HEK293 (cell line): Measurements from ENCODE around the gene TRIM26.

ENCODE experiments used
- CTCF ChIA-PET: fragments of 350-600 bp; formaldehyde crosslinking; extraction: SDS; loops from one replicate; lab custom pipeline; 2021; ENCODE audit warnings: antibody characterized with exemption; lab: Yijun Ruan, JAX
- POLR2A ChIA-PET: fragments of 300-600 bp; formaldehyde crosslinking; extraction: SDS; loops from one replicate; lab custom pipeline; 2020; ENCODE audit warnings: antibody characterized with exemption, inconsistent platforms; lab: Yijun Ruan, JAX
- H3K27ac ChIP-seq: fragments of 200-500 bp; sonication (Bioruptor generic); 2 replicates; pipeline ENCODE4 v1.5.1; 2014; ENCODE audit warnings: low read depth, low read length, control low read depth, inconsistent platforms; ENCODE audit errors: extremely low read depth
- H3K36me3 ChIP-seq, 2 experiments: fragments of 200-500 bp in 1 of 2; sonication (Bioruptor generic) in 1 of 2; 1 replicate in 1 of 2; 2 replicates in 1 of 2; pipeline ENCODE4 v1.5.1; 2014 to 2017; ENCODE audit warnings: inconsistent platforms in 2 of 2, low read length in 2 of 2; ENCODE audit not compliant: control insufficient read depth in 2 of 2, insufficient read depth in 1 of 2
- H3K4me1 ChIP-seq: fragments of 200-500 bp; sonication (Bioruptor generic); 2 replicates; pipeline ENCODE4 v1.5.1; 2014; ENCODE audit warnings: mild to moderate bottlenecking, low read length, inconsistent platforms; ENCODE audit not compliant: control insufficient read depth, insufficient read depth
- H3K4me3 ChIP-seq: 2 replicates; pipeline ENCODE4 v1.5.1; 2011; ENCODE audit warnings: low read depth, mild to moderate bottlenecking, control low read depth, low read length, moderate library complexity
- H3K9me3 ChIP-seq: fragments of 200-500 bp; sonication (Bioruptor generic); 2 replicates; pipeline ENCODE4 v1.5.1; 2014; ENCODE audit warnings: low read depth, low read length, inconsistent platforms; ENCODE audit not compliant: control insufficient read depth, insufficient read depth
- IKZF3 ChIP-seq: fragments of 450-650 bp; IDR thresholded peaks from 2 replicates; pipeline ENCODE4 v1.5.0; 2018; ENCODE audit warnings: missing biosample characterization, mild to moderate bottlenecking, missing genetic modification characterization, moderate library complexity
- KLF16 ChIP-seq: fragments of 450-650 bp; formaldehyde crosslinking; IDR thresholded peaks from 2 replicates; pipeline ENCODE4 v1.5.1; 2017; ENCODE audit warnings: missing biosample characterization, missing genetic modification characterization
- KLF8 ChIP-seq: fragments of 450-650 bp; formaldehyde crosslinking; IDR thresholded peaks from 2 replicates; pipeline ENCODE4 v1.5.1; 2016; ENCODE audit warnings: missing biosample characterization, missing genetic modification characterization
- MZF1 ChIP-seq: fragments of 450-650 bp; formaldehyde crosslinking; IDR thresholded peaks from 2 replicates; pipeline ENCODE4 v1.5.1; 2017; ENCODE audit warnings: missing biosample characterization, missing genetic modification characterization, borderline replicate concordance
- OSR2 ChIP-seq: fragments of 450-650 bp; formaldehyde crosslinking; IDR thresholded peaks from 2 replicates; pipeline ENCODE4 v1.5.1; 2016; ENCODE audit warnings: missing biosample characterization, missing genetic modification characterization
- ZBTB48 ChIP-seq: fragments of 450-650 bp; formaldehyde crosslinking; IDR thresholded peaks from 2 replicates; pipeline ENCODE4 v1.5.1; 2016; ENCODE audit warnings: missing biosample characterization, missing genetic modification characterization
- ZIC2 ChIP-seq: fragments of 450-650 bp; formaldehyde crosslinking; IDR thresholded peaks from 2 replicates; pipeline ENCODE4 v1.5.1; 2016; ENCODE audit warnings: missing biosample characterization, missing genetic modification characterization
- ZNF239 ChIP-seq: fragments of 450-650 bp; formaldehyde crosslinking; IDR thresholded peaks from 2 replicates; pipeline ENCODE4 v1.5.1; 2016; ENCODE audit warnings: missing biosample characterization, missing genetic modification characterization
- ZNF433 ChIP-seq: fragments of 450-650 bp; formaldehyde crosslinking; IDR thresholded peaks from 2 replicates; pipeline ENCODE4 v1.5.1; 2016; ENCODE audit warnings: missing biosample characterization, missing genetic modification characterization, low read depth
- ZNF48 ChIP-seq: fragments of 450-650 bp; formaldehyde crosslinking; IDR thresholded peaks from 2 replicates; pipeline ENCODE4 v1.5.1; 2016; ENCODE audit warnings: missing biosample characterization, missing genetic modification characterization
- ZNF600 ChIP-seq: fragments of 450-650 bp; formaldehyde crosslinking; IDR thresholded peaks from 2 replicates; pipeline ENCODE4 v1.5.1; 2016; ENCODE audit warnings: missing biosample characterization, missing genetic modification characterization
- ZNF776 ChIP-seq: fragments of 450-650 bp; formaldehyde crosslinking; IDR thresholded peaks from 2 replicates; pipeline ENCODE4 v1.5.0; 2017; ENCODE audit warnings: missing biosample characterization, missing genetic modification characterization, borderline replicate concordance
- ZNF777 ChIP-seq: fragments of 450-650 bp; formaldehyde crosslinking; IDR thresholded peaks from 2 replicates; pipeline ENCODE4 v1.5.1; 2017; ENCODE audit warnings: missing biosample characterization, missing genetic modification characterization, borderline replicate concordance
- ZNF843 ChIP-seq: fragments of 450-650 bp; formaldehyde crosslinking; IDR thresholded peaks from 2 replicates; pipeline ENCODE4 v1.5.1; 2016; ENCODE audit warnings: missing biosample characterization, missing genetic modification characterization
- TF ChIP-seq, protein P1 (sequence below): fragments of 450-650 bp; formaldehyde crosslinking; IDR thresholded peaks from 2 replicates; pipeline ENCODE4 v1.5.1; 2016; ENCODE audit warnings: missing biosample characterization, missing genetic modification characterization
- TF ChIP-seq, protein P2 (sequence below): fragments of 450-650 bp; formaldehyde crosslinking; IDR thresholded peaks from 2 replicates; pipeline ENCODE4 v1.5.1; 2016; ENCODE audit warnings: missing biosample characterization, missing genetic modification characterization
- TF ChIP-seq, protein P3 (sequence below): fragments of 450-650 bp; formaldehyde crosslinking; IDR thresholded peaks from 2 replicates; pipeline ENCODE4 v1.5.1; 2017; ENCODE audit warnings: missing biosample characterization, missing genetic modification characterization
- TF ChIP-seq, protein P4 (sequence below): fragments of 450-650 bp; formaldehyde crosslinking; IDR thresholded peaks from 2 replicates; pipeline ENCODE4 v1.5.1; 2017; ENCODE audit warnings: missing biosample characterization, missing genetic modification characterization
- TF ChIP-seq, protein P5 (sequence below): fragments of 450-650 bp; formaldehyde crosslinking; IDR thresholded peaks from 2 replicates; pipeline ENCODE4 v1.5.1; 2017; ENCODE audit warnings: missing biosample characterization, missing genetic modification characterization
- TF ChIP-seq, protein P6 (sequence below): fragments of 450-650 bp; formaldehyde crosslinking; IDR thresholded peaks from 2 replicates; pipeline ENCODE4 v1.5.1; 2016; ENCODE audit warnings: missing biosample characterization, missing genetic modification characterization

Gene TRIM26

DNA sequence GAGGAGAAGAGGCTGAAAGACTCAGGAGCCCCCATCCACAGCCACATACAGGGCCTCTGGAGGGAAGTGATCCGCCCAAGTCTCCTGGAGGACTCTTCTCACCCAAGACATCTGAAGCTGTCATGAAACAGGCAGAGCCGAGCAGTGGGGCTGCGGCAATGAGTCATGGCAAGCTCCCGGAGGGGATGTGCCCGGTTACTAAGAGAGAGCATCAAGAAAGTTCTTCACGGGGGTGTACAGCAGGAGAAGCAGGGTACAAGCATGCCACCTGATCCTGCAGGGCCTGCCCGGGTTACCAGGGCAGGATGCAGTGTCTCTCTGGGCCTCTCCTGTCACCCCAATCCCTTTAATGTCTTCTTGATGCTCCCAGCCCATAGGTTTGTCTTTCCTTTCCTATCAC lies 21.1 kb downstream of the TRIM26 start:
- Histone ChIP-seq H3K27ac (no peak overlapping the region), H3K4me1 (0 out of 2 replicates have a peak, but pooled peaks cover 3% of the 10 kb centered on the region), H3K36me3 (peaks cover 16 to 82% of the 10 kb centered on the region in 2 experiments), H3K4me3 (no peak overlapping the region), H3K9me3 (no peaks in the 10 kb centered on the region)
- POLR2A ChIA-PET, result no interaction called here
- TF ChIP-seq, protein P1, sequence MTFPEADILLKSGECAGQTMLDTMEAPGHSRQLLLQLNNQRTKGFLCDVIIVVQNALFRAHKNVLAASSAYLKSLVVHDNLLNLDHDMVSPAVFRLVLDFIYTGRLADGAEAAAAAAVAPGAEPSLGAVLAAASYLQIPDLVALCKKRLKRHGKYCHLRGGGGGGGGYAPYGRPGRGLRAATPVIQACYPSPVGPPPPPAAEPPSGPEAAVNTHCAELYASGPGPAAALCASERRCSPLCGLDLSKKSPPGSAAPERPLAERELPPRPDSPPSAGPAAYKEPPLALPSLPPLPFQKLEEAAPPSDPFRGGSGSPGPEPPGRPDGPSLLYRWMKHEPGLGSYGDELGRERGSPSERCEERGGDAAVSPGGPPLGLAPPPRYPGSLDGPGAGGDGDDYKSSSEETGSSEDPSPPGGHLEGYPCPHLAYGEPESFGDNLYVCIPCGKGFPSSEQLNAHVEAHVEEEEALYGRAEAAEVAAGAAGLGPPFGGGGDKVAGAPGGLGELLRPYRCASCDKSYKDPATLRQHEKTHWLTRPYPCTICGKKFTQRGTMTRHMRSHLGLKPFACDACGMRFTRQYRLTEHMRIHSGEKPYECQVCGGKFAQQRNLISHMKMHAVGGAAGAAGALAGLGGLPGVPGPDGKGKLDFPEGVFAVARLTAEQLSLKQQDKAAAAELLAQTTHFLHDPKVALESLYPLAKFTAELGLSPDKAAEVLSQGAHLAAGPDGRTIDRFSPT (tag by site-specific recombination), result no peak
- TF ChIP-seq, protein P2, sequence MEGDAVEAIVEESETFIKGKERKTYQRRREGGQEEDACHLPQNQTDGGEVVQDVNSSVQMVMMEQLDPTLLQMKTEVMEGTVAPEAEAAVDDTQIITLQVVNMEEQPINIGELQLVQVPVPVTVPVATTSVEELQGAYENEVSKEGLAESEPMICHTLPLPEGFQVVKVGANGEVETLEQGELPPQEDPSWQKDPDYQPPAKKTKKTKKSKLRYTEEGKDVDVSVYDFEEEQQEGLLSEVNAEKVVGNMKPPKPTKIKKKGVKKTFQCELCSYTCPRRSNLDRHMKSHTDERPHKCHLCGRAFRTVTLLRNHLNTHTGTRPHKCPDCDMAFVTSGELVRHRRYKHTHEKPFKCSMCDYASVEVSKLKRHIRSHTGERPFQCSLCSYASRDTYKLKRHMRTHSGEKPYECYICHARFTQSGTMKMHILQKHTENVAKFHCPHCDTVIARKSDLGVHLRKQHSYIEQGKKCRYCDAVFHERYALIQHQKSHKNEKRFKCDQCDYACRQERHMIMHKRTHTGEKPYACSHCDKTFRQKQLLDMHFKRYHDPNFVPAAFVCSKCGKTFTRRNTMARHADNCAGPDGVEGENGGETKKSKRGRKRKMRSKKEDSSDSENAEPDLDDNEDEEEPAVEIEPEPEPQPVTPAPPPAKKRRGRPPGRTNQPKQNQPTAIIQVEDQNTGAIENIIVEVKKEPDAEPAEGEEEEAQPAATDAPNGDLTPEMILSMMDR (tag by site-specific recombination), result no peak
- no peak for TF ChIP-seq ZBTB48
- no peak for TF ChIP-seq ZNF777 (tag by site-specific recombination)
- TF ChIP-seq, protein P3, sequence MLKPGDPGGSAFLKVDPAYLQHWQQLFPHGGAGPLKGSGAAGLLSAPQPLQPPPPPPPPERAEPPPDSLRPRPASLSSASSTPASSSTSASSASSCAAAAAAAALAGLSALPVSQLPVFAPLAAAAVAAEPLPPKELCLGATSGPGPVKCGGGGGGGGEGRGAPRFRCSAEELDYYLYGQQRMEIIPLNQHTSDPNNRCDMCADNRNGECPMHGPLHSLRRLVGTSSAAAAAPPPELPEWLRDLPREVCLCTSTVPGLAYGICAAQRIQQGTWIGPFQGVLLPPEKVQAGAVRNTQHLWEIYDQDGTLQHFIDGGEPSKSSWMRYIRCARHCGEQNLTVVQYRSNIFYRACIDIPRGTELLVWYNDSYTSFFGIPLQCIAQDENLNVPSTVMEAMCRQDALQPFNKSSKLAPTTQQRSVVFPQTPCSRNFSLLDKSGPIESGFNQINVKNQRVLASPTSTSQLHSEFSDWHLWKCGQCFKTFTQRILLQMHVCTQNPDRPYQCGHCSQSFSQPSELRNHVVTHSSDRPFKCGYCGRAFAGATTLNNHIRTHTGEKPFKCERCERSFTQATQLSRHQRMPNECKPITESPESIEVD, result no peak
- no peak for TF ChIP-seq OSR2 (tag by site-specific recombination)
- TF ChIP-seq ZNF600 (tag by site-specific recombination), result no peak
- no peak for TF ChIP-seq ZNF239 (tag by site-specific recombination)
- TF ChIP-seq ZNF843 (tag by site-specific recombination), result no peak
- TF ChIP-seq, protein P4, sequence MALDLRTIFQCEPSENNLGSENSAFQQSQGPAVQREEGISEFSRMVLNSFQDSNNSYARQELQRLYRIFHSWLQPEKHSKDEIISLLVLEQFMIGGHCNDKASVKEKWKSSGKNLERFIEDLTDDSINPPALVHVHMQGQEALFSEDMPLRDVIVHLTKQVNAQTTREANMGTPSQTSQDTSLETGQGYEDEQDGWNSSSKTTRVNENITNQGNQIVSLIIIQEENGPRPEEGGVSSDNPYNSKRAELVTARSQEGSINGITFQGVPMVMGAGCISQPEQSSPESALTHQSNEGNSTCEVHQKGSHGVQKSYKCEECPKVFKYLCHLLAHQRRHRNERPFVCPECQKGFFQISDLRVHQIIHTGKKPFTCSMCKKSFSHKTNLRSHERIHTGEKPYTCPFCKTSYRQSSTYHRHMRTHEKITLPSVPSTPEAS (tag by site-specific recombination), result no peak
- no peak for TF ChIP-seq ZNF776 (tag by site-specific recombination)
- TF ChIP-seq ZIC2 (tag by site-specific recombination), result no peak
- no peak for TF ChIP-seq MZF1 (tag by site-specific recombination)
- no peak for TF ChIP-seq KLF16 (tag by site-specific recombination)
- TF ChIP-seq ZNF433 (tag by site-specific recombination), result no peak
- TF ChIP-seq, protein P5, sequence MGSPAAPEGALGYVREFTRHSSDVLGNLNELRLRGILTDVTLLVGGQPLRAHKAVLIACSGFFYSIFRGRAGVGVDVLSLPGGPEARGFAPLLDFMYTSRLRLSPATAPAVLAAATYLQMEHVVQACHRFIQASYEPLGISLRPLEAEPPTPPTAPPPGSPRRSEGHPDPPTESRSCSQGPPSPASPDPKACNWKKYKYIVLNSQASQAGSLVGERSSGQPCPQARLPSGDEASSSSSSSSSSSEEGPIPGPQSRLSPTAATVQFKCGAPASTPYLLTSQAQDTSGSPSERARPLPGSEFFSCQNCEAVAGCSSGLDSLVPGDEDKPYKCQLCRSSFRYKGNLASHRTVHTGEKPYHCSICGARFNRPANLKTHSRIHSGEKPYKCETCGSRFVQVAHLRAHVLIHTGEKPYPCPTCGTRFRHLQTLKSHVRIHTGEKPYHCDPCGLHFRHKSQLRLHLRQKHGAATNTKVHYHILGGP (tag by site-specific recombination), result no peak
- TF ChIP-seq ZNF48, result no peak
- no peak for TF ChIP-seq IKZF3 (tag by site-specific recombination)
- TF ChIP-seq, protein P6, sequence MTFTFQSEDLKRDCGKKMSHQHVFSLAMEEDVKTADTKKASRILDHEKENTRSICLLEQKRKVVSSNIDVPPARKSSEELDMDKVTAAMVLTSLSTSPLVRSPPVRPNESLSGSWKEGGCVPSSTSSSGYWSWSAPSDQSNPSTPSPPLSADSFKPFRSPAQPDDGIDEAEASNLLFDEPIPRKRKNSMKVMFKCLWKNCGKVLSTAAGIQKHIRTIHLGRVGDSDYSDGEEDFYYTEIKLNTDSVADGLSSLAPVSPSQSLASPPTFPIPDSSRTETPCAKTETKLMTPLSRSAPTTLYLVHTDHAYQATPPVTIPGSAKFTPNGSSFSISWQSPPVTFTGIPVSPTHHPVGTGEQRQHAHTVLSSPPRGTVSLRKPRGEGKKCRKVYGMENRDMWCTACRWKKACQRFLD (tag by site-specific recombination), result no peak
- TF ChIP-seq KLF8 (tag by site-specific recombination), result no peak
- CTCF ChIA-PET, result interaction anchor here (1.5 kb wide), 1 partner anchor 62 kb away, joined by 3 read pairs; no protein-coding TSS in a partner anchor
